ENCODE data around the gene CCT8.

GRCh38 chr21:29018540-29018939, 54.9 kb downstream of the CCT8 start:
- TF ChIP-seq CTCF (IDR thresholded peaks at IDR 0.05 in 8 of 11, conservative IDR thresholded peaks at IDR 0.05 in 3 of 11) (no peak), POLR2A (IDR thresholded peaks at IDR 0.05) (no peak)
